HG02973 (cell line): ENCODE results near the gene BORCS8.
"Not testable (repeated sequence)": the region's sequence is repeated elsewhere in the genome, so short reads cannot be mapped to it uniquely, and the experiment has no call there.

Source experiments
- ATAC-seq: cut with Tn5 transposase; IDR thresholded peaks from one replicate; pipeline ENCODE4 v1.9.1; 2021; ENCODE audit warnings: moderate library complexity; ENCODE audit not compliant: unreplicated experiment

The BORCS8 gene

DNA sequence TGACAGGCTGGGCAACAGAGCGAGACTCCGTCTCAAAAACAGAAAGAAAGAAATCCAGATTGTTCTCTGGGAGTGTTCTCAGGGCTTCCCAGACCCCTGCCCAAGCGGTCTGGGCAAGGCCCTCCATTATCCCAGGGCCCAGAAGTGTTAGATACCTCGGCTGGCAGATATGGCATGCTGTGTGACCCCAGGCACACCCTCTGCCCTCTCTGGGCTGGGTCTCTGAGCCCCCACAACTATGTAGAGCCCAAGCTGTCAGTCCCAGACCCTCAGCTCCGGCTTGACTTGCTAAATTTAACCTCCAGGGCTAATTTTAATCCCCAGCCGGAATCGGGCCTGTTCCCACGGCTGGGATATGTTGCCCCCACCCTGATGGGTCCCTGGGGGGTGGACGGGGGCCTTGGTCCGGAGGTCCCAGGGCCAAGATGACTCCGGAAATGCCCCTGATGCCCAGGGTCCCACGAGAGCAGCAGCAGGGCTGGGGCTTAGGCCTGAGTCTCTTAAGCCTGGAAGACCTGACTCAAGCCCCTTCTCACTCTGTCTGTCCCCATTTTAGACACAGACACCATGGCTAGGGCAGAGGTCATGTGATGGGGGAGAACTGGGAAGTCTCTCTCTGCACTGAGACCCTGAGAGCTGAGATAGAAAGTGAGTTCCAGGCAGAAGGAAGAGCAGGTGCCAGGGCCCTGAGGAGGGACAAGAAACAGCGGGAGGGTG is 39.1 kb downstream of the BORCS8 start:
- no peak for ATAC-seq

DNA sequence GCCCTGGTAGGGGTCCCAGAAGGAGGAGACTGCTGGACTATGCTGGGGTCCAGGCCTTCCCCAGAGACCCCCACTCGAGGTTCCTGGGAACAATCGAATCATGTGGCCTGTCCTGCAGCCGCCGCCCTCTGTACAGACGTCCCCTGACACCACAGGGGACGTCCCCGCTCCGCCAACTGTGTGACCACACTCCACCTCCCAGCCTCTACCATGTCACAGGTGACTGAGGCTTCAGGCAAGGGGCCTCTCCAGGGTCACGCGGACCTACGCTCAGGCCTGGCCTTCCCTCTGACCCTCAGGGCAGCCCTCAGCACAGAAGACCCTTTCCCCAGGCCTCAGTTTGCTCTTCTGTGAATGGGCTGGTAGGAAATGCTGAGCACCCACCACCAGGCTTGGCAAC is 40.5 kb downstream of the BORCS8 start:
- no peak for ATAC-seq

DNA sequence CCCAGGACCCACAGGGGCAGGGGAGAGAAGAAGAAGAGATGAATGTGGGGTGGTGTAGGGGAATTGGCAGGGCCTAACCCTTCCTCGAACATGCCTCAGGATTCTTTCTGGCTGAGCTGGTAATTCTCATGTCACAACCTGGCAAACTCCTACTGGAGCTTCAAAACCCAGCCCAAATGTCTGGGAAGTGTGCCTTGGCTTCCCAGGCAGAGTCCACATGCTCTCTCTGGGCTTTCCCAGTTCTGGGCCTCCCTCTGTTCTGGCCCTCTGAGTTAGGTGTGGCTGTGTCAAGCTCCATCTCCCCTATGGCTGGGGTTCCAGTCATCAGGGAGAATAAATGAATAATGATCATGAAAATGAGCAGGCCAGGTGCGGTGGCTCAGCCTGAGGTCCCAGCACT is 42.5 kb downstream of the BORCS8 start:
- no peak for ATAC-seq

DNA sequence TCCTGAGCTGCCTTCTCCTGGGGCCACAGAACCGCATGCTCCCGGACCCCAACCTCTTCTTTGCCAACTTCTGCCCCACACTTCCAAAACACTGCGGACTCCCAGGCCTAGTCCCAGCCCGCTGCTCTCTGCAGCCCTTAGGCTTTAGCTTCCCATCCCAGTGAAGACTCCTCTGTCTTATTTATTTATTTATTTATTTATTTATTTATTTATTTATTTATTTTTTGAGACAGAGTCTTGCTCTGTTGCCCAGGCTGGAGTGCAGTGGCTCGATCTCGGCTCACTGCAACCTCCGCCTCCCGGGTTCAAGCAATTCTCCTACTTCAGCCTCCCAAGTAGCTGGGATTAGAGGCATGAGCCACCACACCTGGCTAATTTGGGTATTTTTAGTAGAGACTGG is 43.4 kb downstream of the BORCS8 start:
- not testable (repeated sequence) for ATAC-seq

DNA sequence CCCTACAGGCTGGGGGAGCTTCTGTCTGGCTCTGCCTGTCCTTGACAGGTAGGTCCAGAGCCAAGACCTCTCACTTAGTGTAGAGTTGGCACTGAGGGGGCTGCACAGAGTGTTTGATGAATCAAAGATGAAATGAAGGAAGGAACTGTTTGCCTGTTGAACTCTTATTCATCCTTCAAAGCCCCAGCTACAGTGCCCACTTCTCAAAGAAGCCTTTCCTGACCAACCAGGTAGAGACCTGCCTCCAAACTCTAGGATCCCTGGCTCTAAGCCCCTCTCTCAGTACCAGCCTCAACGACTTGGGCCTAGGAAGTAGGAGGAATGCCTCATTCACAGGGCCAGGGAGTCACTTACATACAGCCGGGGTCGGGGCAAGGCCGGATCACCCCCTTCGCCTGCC is 44.6 kb downstream of the BORCS8 start:
- ATAC-seq = no peak

DNA sequence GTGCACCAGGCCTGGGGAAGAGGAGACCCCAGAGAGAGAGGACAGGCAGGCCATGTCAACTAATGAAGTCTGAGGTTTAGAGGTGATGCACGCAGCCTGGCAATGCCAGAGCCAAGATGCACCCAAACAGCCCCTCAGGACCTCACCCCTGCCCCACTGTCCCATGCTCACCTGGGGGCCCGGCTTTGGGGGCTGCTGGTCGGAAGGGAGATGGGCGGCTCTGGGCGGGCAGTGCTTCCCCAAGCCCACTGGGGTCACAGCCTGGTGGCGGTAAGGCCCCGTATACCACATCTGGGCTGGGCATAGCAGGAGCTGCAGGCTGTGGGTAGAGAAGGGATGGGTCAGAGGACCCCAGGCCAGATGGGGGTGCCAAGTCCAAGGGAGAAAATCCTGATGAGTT is 45.1 kb downstream of the BORCS8 start:
- no peak for ATAC-seq

DNA sequence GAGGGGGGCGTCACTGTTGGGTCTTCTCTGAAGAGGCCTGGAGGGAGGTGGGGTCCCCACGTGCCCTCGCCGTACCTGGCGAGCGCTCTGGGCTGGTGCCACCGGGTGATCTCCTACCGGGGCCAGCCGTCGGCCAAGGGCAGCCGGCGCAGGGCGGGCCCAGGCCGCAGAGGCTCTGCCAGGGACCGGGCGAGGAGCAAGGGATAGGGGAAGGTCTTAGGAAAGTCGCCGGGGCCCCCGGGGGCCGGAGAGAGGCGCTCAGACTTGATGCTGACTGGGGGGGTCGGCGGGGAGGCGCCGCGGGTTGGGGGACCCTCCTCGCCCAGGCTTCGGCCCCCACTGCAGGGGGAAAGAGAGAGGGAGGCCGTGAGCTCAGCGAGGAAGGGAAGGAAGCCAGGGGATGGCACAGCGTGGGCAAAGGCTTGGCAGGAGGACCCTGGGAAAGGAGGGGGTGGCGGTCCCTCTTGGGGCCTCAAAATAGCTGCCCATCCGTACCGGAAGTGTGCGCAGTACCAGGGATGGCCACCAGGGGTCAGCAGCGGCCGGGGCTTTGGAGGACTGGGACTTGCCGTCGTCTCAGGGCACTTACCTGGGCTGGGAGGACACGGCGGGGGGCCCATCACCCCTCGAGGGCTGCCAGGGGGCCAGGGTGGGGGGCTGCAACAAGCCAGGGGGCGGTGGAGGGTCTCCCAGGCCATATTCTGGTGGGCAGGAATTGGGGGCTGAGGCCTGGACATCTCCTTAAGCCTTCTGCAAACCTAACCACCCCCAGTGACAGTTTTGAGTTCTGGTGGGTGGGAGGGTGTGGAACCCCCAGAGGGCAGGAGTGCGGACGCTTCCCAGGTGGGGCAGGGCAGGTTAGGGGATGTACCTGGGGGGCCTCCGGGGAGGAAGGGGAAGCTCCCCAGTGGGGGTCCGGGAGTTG is 46.0 kb downstream of the BORCS8 start:
- ATAC-seq = no peak

DNA sequence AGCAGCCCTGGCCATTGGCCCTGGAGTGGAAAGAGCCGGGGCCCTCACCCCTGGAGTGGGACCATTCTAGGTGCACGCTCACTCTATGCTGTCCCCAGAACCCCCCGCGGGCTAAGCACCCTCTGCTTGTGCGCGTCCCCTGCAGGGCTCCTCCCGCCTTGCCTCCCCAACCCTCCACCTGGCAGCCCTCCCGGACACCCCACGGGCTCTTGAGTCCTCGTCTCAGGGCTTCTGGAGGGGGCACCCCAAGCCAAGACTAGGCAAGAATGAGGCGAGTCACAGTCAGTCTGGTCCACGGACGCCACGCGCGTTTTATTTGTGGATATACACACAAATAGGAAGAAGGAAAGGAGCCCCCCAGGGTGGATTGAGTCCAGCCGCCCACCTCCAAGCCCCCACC is 46.7 kb downstream of the BORCS8 start:
- ATAC-seq = no peak

DNA sequence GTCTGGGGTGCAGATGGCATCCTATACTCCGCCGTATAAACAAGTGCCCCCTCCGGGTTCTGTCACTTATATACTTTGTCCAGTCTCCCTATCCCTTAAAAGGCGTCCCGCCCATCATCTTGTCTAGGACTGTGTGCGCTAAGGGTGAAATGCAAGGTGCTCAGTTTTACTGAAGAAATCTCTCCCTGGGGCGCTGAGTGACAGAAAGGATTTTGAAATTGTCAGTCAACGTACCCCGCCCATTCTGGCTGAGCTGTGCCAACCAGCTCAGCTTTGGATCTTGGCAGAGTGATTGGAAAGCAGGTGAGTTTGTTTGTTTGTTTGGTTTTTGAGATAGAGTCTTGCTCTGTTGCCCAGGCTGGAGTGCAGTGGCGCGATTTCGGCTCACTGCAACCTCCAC is 49.6 kb downstream of the BORCS8 start:
- ATAC-seq = no peak

DNA sequence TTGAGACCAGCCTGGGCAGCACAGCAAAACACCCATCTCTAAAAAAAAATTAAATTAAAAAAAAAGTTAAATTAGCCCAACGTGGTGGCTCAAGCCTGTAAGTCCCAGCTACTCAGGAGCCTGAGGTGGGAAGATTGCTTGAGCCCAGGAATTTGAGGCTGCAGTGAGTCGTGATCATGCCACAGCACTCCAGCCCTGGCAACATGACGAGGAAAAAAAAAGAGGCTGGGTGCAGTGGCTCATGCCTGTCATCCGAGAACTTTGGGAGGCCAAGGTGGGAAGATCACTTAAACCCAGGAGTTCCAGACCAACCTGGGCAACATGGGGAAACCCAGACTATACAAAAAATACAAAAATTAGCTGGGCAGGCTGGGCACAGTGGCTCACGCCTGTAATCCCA is 51.5 kb downstream of the BORCS8 start:
- no peak for ATAC-seq

DNA sequence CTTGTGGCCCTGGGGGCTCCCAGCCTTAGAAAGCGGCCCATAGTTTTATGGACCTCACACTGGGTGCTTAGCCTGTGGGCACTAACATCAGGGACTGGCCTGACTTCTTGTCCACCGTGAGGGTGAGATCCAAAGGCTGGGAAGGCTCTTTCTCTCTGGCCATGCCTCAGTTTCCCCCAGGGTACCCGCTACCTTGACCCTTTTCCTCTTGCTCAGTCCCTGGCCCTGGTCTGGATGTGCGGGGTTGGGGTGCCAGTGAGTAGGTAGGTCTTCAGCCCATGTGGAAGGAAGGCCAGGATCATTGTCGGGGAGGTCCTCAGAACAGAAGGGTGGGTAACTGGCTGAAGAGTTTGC is 52.1 kb downstream of the BORCS8 start:
- ATAC-seq = no peak

DNA sequence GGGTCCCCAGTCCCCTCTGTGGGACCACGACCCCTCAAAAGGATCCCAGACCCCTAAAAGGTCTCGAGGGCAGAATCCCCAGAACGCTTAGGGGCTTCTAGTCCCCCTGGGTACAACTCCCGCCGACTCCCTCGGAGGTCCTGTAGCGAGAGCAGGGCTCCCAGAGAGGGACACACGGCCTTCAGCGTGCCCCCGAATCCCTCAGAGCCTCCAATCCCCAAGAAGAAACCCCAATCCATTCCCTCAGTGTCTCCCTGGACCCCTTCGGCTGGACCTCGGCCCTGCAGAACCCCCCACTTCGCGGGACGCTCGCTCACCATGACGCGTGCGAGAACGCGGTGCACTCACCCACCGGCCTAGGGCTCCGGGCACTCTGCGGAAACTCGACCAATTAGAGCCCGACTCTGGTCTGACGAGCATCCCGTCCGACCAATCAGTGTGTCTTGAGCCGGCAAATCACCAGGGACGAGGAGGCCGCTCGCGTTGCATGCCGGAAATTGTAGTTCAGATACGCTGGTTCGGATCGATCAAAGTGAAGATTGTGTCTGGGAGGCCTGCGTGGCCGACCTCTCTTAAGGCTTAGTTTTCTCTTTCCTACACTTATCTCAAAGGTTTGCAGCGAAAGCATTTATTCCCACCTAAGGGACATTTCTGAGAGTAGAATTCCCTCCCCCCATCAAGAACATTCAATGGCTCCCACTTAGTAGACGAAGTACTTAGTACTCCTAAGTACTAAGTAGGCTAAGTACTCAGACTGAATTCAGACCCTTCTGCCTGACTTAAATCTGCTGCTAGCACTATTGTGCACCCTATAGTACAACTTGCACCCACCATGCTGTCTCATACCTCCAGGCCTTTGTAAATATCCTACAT is 53.6 kb downstream of the BORCS8 start, which contains the start of gene TMEM161A:
TSS of gene TMEM161A (minus strand) at position 370 of the 873 bp plus-strand sequence. CDS start at position 320, 50 bp downstream.
- peak; percentile 96 for ATAC-seq

DNA sequence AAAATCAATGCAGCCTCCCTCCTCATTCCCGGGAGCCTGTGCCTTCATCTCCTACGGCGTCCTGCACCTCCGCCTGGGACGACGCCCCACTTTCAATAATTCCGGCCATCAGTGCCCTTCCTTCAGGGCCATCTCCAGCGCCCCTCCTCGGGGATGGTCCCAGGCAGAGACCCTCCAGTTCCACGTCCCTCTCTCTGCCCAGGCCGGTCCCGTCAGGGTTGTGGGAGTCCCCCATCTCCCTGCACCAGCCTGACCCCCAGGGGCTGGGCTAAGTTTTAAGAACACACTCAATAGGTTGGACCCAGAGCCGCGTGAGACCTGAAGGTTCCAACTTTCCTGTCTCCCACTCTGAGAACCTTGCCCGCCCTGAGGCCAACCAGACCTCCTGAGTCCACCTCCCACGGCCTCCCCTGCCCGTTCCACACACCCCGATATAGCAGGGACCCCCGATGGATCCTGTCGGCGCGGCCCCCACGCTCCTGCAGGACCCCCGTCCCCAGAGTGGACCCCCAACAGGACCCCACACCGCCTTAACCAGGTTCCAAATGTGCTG is 54.3 kb downstream of the BORCS8 start:
- no peak for ATAC-seq

DNA sequence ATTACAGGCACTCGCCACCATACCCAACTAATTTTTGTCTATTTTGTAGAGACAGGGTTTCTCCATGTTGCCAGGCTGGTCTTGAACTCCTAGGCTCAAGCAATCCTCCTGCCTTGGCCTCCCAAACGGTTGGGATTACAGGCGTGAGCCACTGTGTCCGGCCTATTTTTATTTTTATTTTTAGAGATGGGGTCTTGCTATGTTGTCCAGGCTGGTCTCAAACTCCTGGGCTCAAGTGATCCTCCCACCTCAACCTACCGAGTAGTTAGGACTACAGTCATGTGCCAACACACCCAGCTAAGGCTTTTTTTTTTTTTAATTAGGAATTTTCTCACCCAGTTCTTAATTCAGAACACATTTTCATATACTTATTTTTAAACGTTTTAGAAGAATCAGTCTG is 56.2 kb downstream of the BORCS8 start:
- ATAC-seq = not testable (repeated sequence)

DNA sequence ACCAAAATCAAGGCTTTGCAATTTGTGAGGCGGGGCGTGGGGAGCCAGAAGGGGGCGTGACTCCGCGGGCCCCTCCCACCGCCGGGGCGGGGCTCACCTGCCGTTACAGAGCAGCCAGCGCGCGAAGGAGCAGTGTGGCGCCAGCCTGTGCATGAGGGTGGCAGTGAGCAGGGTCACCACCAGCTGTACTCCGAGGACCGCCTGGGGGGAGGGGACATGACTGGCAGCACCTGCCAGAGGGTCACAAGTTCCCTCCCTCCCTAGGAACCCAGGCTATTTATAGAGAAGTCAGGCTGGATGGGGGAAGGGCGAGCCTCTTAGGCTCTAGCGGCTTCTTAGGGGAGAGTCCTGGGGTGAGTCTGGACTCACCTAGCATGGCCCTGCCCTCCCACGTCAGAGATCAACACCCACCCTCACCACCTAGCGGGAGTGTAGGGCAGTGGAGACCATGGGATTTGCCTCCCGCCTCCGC is 57.2 kb downstream of the BORCS8 start:
- no peak for ATAC-seq

DNA sequence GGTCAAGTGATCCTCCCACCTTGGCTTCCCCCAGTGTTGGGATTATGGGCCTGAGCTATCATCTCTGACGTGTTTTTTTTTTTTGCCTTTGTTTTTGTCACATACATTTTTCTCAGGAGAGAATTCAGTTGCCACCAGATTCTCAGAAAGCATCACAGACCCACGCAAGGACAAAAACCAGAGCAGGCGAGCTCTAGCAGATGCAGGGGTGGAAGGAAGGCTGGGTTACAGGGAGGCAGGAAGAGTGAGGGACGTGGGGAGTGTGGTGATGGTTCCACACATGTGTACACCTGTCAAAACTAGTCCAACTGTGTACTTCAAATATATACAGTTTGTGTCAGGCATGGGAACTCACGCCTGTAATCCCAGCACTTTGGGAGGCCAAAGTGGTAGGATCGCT is 58.0 kb downstream of the BORCS8 start:
- no peak for ATAC-seq

DNA sequence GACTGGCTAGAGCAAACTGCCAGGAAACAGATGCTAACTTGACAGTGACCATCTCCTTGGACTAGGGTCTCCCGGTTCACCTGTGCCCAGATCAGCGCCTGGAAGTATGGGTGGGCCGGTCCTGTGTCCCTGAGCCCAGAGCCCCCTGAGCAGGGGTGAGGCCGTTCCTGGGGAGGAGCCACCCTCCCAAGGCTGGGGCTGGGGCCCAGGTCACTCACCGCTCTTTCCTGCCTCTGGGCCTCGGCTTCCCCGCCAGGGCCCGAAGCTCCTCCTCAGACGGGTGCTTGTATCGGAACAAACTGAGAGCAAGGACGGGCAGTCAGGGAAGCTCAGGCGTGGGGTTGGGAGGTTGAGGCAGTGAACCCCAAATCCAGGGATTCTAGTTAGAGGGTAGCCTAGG is 59.0 kb downstream of the BORCS8 start:
- no peak for ATAC-seq

DNA sequence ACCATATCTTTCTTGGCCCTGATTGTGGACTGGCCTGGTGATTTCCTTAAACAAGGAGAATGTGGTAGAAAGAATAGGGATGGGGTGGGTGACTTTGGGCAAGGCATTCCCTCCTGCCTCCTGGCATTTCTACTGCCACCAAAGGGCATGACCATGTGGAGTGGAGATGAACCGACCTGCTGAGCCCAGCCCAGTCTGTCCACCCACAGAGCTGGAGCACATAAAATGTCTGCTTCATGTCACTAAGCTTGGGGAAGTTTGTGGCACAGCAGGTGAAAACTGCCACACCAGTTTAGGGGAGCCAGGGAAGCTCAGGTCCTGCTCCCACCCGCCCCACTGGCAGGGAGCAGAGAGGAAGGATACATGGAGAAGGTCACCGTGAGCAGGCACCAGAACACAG is 60.0 kb downstream of the BORCS8 start:
- no peak for ATAC-seq
